ENCODE data around the gene NEGR1.
"Not testable (repeated sequence)": the region's sequence is repeated elsewhere in the genome, so short reads cannot be mapped to it uniquely, and the experiment has no call there.

Gene NEGR1

GRCh38 chr1:72241397-72241796, 40.9 kb downstream of the NEGR1 start:
- no peaks in the 10 kb centered on the region for H3K36me3 ChIP-seq (replicated peaks; ENCODE audit: low read depth, low read length)
- no peak overlapping the region for H3K9ac ChIP-seq (ENCODE audit: low read length)
- TF ChIP-seq EZH2phosphoT487 (IDR thresholded peaks at IDR 0.05; ENCODE audit: low read depth) (no peak), CTCF (IDR thresholded peaks at IDR 0.05; ENCODE audit: low read depth, low read length) (no peak)
- no peaks in the 10 kb centered on the region for H3K9me3 ChIP-seq (ENCODE audit: insufficient read depth, low read length)
- H3K4me1 ChIP-seq (ENCODE audit: low read length): no peaks in the 10 kb centered on the region
- H3K27ac ChIP-seq (ENCODE audit: low read length): no peak overlapping the region
- no peaks in the 10 kb centered on the region for H3K79me2 ChIP-seq (ENCODE audit: low read length)
- H3K27me3 ChIP-seq (ENCODE audit: low read depth, low read length): no peaks in the 10 kb centered on the region
- no peaks in the 10 kb centered on the region for H4K20me1 ChIP-seq (ENCODE audit: insufficient read depth, low read length)
- no peak overlapping the region for H2AFZ ChIP-seq (ENCODE audit: low read depth, low read length)
- H3K4me3 ChIP-seq (ENCODE audit: low read length): no peak overlapping the region
- no peak overlapping the region for H3K4me2 ChIP-seq (ENCODE audit: low read length)

GRCh38 chr1:72235931-72236330, 46.4 kb downstream of the NEGR1 start:
- not testable (repeated sequence) for H3K27ac ChIP-seq (ENCODE audit: low read length); H3K4me1 ChIP-seq (ENCODE audit: low read length); H3K79me2 ChIP-seq (ENCODE audit: low read length); H4K20me1 ChIP-seq (ENCODE audit: insufficient read depth, low read length); H3K9ac ChIP-seq (ENCODE audit: low read length); H3K27me3 ChIP-seq (ENCODE audit: low read depth, low read length); H3K36me3 ChIP-seq (replicated peaks; ENCODE audit: low read depth, low read length); H2AFZ ChIP-seq (ENCODE audit: low read depth, low read length); H3K9me3 ChIP-seq (ENCODE audit: insufficient read depth, low read length); H3K4me3 ChIP-seq (ENCODE audit: low read length); H3K4me2 ChIP-seq (ENCODE audit: low read length)

GRCh38 chr1:72235062-72235461, 47.3 kb downstream of the NEGR1 start:
- Histone ChIP-seq H2AFZ (ENCODE audit: low read depth, low read length) (no peak overlapping the region), H3K27ac (ENCODE audit: low read length) (no peak overlapping the region), H3K4me3 (ENCODE audit: low read length) (no peak overlapping the region), H3K9ac (ENCODE audit: low read length) (no peak overlapping the region), H3K27me3 (ENCODE audit: low read depth, low read length) (no peaks in the 10 kb centered on the region), H3K9me3 (ENCODE audit: insufficient read depth, low read length) (no peaks in the 10 kb centered on the region), H3K4me2 (ENCODE audit: low read length) (no peak overlapping the region), H3K4me1 (ENCODE audit: low read length) (no peaks in the 10 kb centered on the region), H3K79me2 (ENCODE audit: low read length) (no peaks in the 10 kb centered on the region), H3K36me3 (replicated peaks; ENCODE audit: low read depth, low read length) (no peaks in the 10 kb centered on the region), H4K20me1 (ENCODE audit: insufficient read depth, low read length) (no peaks in the 10 kb centered on the region)
- TF ChIP-seq CTCF (IDR thresholded peaks at IDR 0.05; ENCODE audit: low read depth, low read length) (no peak), EZH2phosphoT487 (IDR thresholded peaks at IDR 0.05; ENCODE audit: low read depth) (no peak)

GRCh38 chr1:72230746-72231145, 51.6 kb downstream of the NEGR1 start:
- H3K4me2 ChIP-seq (ENCODE audit: low read length): no peak overlapping the region
- H3K4me1 ChIP-seq (ENCODE audit: low read length): no peaks in the 10 kb centered on the region
- H3K27ac ChIP-seq (ENCODE audit: low read length): no peak overlapping the region
- no peak overlapping the region for H3K9ac ChIP-seq (ENCODE audit: low read length)
- TF ChIP-seq EZH2phosphoT487 (IDR thresholded peaks at IDR 0.05; ENCODE audit: low read depth): no peak
- no peak for TF ChIP-seq CTCF (IDR thresholded peaks at IDR 0.05; ENCODE audit: low read depth, low read length)
- H2AFZ ChIP-seq (ENCODE audit: low read depth, low read length): no peak overlapping the region
- no peaks in the 10 kb centered on the region for H3K27me3 ChIP-seq (ENCODE audit: low read depth, low read length)
- no peaks in the 10 kb centered on the region for H3K9me3 ChIP-seq (ENCODE audit: insufficient read depth, low read length)
- H3K4me3 ChIP-seq (ENCODE audit: low read length): no peak overlapping the region
- H3K36me3 ChIP-seq (replicated peaks; ENCODE audit: low read depth, low read length): no peaks in the 10 kb centered on the region
- no peaks in the 10 kb centered on the region for H3K79me2 ChIP-seq (ENCODE audit: low read length)
- no peaks in the 10 kb centered on the region for H4K20me1 ChIP-seq (ENCODE audit: insufficient read depth, low read length)

GRCh38 chr1:72229893-72230292, 52.4 kb downstream of the NEGR1 start:
- H3K27me3 ChIP-seq (ENCODE audit: low read depth, low read length): no peaks in the 10 kb centered on the region
- no peak overlapping the region for H2AFZ ChIP-seq (ENCODE audit: low read depth, low read length)
- H3K36me3 ChIP-seq (replicated peaks; ENCODE audit: low read depth, low read length): no peaks in the 10 kb centered on the region
- no peak overlapping the region for H3K4me2 ChIP-seq (ENCODE audit: low read length)
- H3K9ac ChIP-seq (ENCODE audit: low read length): no peak overlapping the region
- no peak overlapping the region for H3K27ac ChIP-seq (ENCODE audit: low read length)
- no peak for TF ChIP-seq CTCF (IDR thresholded peaks at IDR 0.05; ENCODE audit: low read depth, low read length)
- TF ChIP-seq EZH2phosphoT487 (IDR thresholded peaks at IDR 0.05; ENCODE audit: low read depth): no peak
- H3K79me2 ChIP-seq (ENCODE audit: low read length): no peaks in the 10 kb centered on the region
- no peaks in the 10 kb centered on the region for H4K20me1 ChIP-seq (ENCODE audit: insufficient read depth, low read length)
- H3K4me1 ChIP-seq (ENCODE audit: low read length): no peaks in the 10 kb centered on the region
- H3K9me3 ChIP-seq (ENCODE audit: insufficient read depth, low read length): no peaks in the 10 kb centered on the region
- no peak overlapping the region for H3K4me3 ChIP-seq (ENCODE audit: low read length)
